Kidney (tissue), 14 donors: ENCODE results near the gene ASB1. TPM values are rescaled to one million over a fixed set of nuclear protein-coding genes. Genes with fewer than 3 reads are reported as not detected.
"Not testable (repeated sequence)": the region's sequence is repeated elsewhere in the genome, so short reads cannot be mapped to it uniquely, and the experiment has no call there.

Source experiments
- DNase-seq, 5 donors: peaks; one replicate each; pipeline ENCODE4 v3.0.0-alpha.2; 2013 to 2020
- FAIRE-seq: peaks from 2 replicates; lab custom pipeline; 2012; peaks lifted over from hg19 to GRCh38; lab: Jason Lieb, UNC
- H3K27ac ChIP-seq, 2 donors: one replicate each; pipeline ENCODE4 v1.7.0; 2013; ENCODE audit warnings: low read depth in 2 of 2, low read length in 2 of 2, inconsistent platforms in 1 of 2
- H3K27me3 ChIP-seq: one replicate; pipeline ENCODE4 v1.7.1; 2013; ENCODE audit warnings: low read length, inconsistent platforms; ENCODE audit not compliant: control insufficient read depth, insufficient read depth
- H3K36me3 ChIP-seq, 3 donors: one replicate each; pipeline versions ENCODE4 v1.7.0 to v1.7.1; 2013; ENCODE audit warnings: low read length in 3 of 3, control low read depth in 1 of 3, inconsistent platforms in 1 of 3; ENCODE audit not compliant: insufficient read depth in 3 of 3, control insufficient read depth in 2 of 3
- H3K4me1 ChIP-seq, 3 donors: one replicate each; pipeline versions ENCODE4 v1.7.0 to v1.7.1; 2013; ENCODE audit warnings: low read length in 3 of 3, inconsistent platforms in 1 of 3, low read depth in 1 of 3; ENCODE audit not compliant: control insufficient read depth in 2 of 3, insufficient read depth in 2 of 3
- H3K4me3 ChIP-seq, 3 donors: one replicate each; pipeline versions ENCODE4 v1.7.0 to v1.8.1; 2013; ENCODE audit warnings: low read length in 3 of 3, control low read depth in 1 of 3, inconsistent platforms in 1 of 3
- H3K9ac ChIP-seq, 3 donors: one replicate each; pipeline versions ENCODE4 v1.7.0 to v1.7.1; 2013; ENCODE audit warnings: low read length in 3 of 3, control low read depth in 1 of 3, inconsistent platforms in 1 of 3
- H3K9me3 ChIP-seq, 3 donors: one replicate each; pipeline versions ENCODE4 v1.7.0 to v1.7.1; 2013; ENCODE audit warnings: low read length in 3 of 3, control low read depth in 1 of 3, inconsistent platforms in 1 of 3; ENCODE audit not compliant: control insufficient read depth in 2 of 3, insufficient read depth in 1 of 3
- intact Hi-C: fragments of 100-400 bp; cut with DNase I; formaldehyde crosslinking; loops from one replicate; pipeline ENCODE4 v1.11.1; 2022
- polyA plus RNA-seq: library from polyadenylated mRNA; stranded (reverse); fragments of 350-450 nt; fragmentation: Illumina TruSeq; extraction: RNeasy Lipid Tissue Mini Kit (QIAGEN cat#74804); gene quantifications from one replicate; pipeline ENCODE4 v1.2.3, GENCODE V29; 2014; ENCODE audit warnings: low read depth, low replicate concordance; ENCODE audit not compliant: insufficient read depth
- total RNA-seq: library from RNA; stranded (reverse); fragmentation: NEBNext Ultra II Directional; extraction: Animal tissue kit (Norgen Biotek cat#: 25700); gene quantifications from one replicate; pipeline ENCODE4 v1.2.1, GENCODE V29; 2021
- TF ChIP-seq, protein P1 (sequence below): IDR thresholded peaks from 3 replicates; pipeline ENCODE4 v1.5.1; 2012; ENCODE audit warnings: mild to moderate bottlenecking, moderate library complexity, borderline replicate concordance; ENCODE audit not compliant: insufficient read depth; ENCODE audit errors: extremely low read depth
- donor health status: control.
- donor health status: control.
- donor health status: control.
- donor health status: control.
- donor health status: control.
- donor health status: DM: yes; HTN: yes; CAD: no.
- donor health status: Normal renal cell carcinoma (clear cell type).

ASB1 gene
- total and polyA plus RNA-seq, 2 donors from 2014 or later, result 28.1 to 29.4 TPM

DNA sequence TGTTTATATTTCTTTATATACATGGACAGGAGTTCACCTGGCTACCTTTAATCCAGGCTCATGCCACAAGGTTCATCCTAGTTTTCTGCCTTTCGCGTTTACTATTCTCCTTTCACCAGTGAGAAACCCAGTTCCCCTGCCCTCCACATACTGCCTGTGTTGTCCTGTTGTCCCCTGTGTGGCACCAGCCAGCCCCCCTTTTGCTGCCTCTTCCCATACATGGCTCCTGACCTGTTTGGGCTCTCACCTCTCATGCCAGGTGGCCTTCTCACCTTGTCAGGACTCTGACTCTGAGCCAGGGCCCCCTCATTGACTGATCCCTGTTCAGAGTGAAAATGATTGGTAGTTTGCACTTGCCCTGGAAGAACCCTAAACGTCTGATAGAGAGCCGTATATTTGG lies 13.6 kb downstream of the ASB1 start:
- Histone ChIP-seq H3K4me1 (peaks cover 0 to 10% (median 0%) of the 10 kb centered on the region in 3 donors), H3K36me3 (peaks cover 0 to 14% (median 10%) of the 10 kb centered on the region in 3 donors), H3K27me3 (no peaks in the 10 kb centered on the region), H3K27ac (no peak overlapping the region), H3K9ac (no peak overlapping the region), H3K9me3 (no peaks in the 10 kb centered on the region), H3K4me3 (no peak overlapping the region)
- DNase-seq, result no peak
- intact Hi-C loops, result no loop called here
- TF ChIP-seq, protein P1, sequence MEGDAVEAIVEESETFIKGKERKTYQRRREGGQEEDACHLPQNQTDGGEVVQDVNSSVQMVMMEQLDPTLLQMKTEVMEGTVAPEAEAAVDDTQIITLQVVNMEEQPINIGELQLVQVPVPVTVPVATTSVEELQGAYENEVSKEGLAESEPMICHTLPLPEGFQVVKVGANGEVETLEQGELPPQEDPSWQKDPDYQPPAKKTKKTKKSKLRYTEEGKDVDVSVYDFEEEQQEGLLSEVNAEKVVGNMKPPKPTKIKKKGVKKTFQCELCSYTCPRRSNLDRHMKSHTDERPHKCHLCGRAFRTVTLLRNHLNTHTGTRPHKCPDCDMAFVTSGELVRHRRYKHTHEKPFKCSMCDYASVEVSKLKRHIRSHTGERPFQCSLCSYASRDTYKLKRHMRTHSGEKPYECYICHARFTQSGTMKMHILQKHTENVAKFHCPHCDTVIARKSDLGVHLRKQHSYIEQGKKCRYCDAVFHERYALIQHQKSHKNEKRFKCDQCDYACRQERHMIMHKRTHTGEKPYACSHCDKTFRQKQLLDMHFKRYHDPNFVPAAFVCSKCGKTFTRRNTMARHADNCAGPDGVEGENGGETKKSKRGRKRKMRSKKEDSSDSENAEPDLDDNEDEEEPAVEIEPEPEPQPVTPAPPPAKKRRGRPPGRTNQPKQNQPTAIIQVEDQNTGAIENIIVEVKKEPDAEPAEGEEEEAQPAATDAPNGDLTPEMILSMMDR, result no peak
- FAIRE-seq, result no peak

DNA sequence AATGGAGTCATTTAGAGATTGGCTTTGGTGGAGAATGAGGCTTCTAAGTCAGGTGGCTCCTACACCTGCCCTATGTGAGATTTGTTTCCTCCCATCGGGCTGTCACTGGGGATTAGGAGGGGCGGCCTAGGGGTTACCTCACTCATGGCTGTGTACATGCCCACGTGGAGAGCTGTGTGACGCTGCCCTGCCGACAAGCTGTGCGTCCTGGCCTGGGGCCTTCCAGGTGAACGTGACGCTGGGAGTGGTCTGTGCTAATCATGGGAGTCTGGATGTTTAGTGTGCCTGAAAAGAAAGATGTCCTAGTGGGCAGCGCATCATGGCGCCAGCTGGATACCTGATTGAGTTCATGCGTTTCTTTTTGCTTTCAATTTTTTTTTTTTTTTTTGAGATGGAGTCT lies 14.0 kb downstream of the ASB1 start:
- intact Hi-C loops, result no loop called here
- no peak overlapping the region for H3K27ac ChIP-seq
- H3K9ac ChIP-seq, result no peak overlapping the region

DNA sequence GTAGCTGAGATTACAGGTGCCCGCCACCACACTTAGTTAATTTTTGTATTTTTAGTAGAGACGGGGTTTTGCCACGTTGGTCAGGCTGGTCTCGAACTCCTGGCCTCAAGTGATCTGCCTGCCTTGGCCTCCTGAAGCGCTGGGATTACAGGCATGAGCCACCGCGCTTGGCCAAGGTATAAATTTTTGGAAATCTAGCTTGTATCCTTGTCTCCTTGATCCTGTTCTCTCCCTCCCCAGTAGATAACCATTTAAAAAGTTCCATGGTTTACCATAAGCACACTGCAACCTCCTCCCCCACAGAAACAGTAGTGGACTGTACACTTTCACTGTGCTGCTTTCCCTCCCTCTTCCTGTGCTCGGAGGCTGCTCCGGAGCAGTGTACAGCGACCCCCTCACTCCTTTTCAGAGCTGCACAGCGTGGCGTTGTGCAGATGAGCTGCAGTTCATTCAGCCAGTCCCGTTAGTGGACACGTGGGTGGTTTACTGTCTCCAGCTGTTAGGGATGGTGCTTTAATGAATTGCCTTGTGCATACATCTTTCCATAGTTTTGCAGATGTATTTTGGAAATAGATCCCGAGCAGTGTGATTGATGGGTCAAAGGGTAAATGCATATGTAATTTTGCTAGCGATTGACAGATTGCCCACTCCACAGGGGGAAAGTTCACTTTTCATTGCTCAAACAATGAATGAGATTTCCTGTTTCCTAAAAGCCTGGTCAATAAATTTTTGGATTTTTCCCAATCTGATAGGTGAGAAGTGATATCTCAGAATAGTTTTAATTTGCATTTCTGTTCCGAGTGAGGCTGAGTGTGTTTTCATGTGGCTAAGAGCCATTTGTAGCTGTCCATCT lies 14.8 kb downstream of the ASB1 start:
- Histone ChIP-seq H3K9me3 (no peaks in the 10 kb centered on the region), H3K36me3 (peaks cover 0 to 24% (median 21%) of the 10 kb centered on the region in 3 donors), H3K27me3 (no peaks in the 10 kb centered on the region), H3K4me1 (peaks cover 0 to 10% (median 0%) of the 10 kb centered on the region in 3 donors), H3K9ac (no peak overlapping the region), H3K27ac (no peak overlapping the region), H3K4me3 (no peak overlapping the region)
- FAIRE-seq, result no peak
- intact Hi-C loops, result no loop called here
- TF ChIP-seq, protein P1, result no peak
- peak in 2 of 5 donors; percentile 23 to 53 for DNase-seq

More for the DNA sequence above, 14.0 kb downstream of the ASB1 start:
- DNase-seq (no peak), FAIRE-seq (no peak)
- H3K36me3 ChIP-seq, result peaks cover 0 to 18% (median 14%) of the 10 kb centered on the region in 3 donors
- peaks cover 0 to 10% (median 0%) of the 10 kb centered on the region in 3 donors for H3K4me1 ChIP-seq
- TF ChIP-seq, protein P1, result no peak
- H3K27me3 ChIP-seq, result no peaks in the 10 kb centered on the region
- no peaks in the 10 kb centered on the region for H3K9me3 ChIP-seq
- no peak overlapping the region for H3K4me3 ChIP-seq

DNA sequence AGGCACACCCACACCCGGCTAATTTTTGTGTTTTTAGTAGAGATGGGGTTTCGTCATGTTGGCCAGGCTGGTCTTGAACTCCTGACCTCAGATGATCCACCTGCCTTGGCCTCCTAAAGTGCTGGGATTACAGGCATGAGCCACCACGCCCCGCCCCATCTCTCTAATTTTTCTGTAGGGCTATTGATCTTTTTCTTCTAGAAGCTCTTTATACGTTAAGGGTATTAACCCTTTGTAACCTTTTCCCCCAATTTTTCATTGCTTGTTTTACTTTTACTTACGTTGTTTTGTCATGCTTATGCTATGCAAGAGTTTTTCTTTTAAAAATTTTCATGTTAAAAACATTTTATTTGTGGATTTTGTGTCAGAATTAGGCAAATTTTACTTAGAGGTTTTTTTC lies 15.5 kb downstream of the ASB1 start:
- H3K27ac ChIP-seq, intact Hi-C loops, DNase-seq, H3K9me3 ChIP-seq, H3K9ac ChIP-seq, H3K4me3 ChIP-seq, FAIRE-seq, H3K27me3 ChIP-seq: not testable (repeated sequence)
- Histone ChIP-seq H3K4me1 (peaks cover 0 to 10% (median 0%) of the 10 kb centered on the region in 3 donors), H3K36me3 (peaks cover 0 to 31% (median 29%) of the 10 kb centered on the region in 3 donors)
